Measurements from ENCODE around the gene PRKCB. TPM values are rescaled to one million over a fixed set of nuclear protein-coding genes. Genes with fewer than 3 reads are reported as not detected.
A peak's percentile ranks its signal among the peaks of the same experiment; 100 is the strongest.
"Not testable (repeated sequence)": the region's sequence is repeated elsewhere in the genome, so short reads cannot be mapped to it uniquely, and the experiment has no call there.

The PRKCB gene
- total RNA-seq, 2 experiments from 2014 or later: 56.3 to 57.9 TPM

- POLR2A ChIA-PET: interaction anchor here (0.7 to 1.2 kb wide), 2 partner anchors 63 to 211 kb away, joined by 3 read pairs; no protein-coding TSS in a partner anchor
These were observed 179.2 kb downstream of the PRKCB start for GRCh38 chr16:24014955-24015354.

GRCh38 chr16:24015923-24016322, 180.1 kb downstream of the PRKCB start:
- peaks cover 2% of the 10 kb centered on the region for H3K36me3 Mint-ChIP-seq
- H3K4me1 Mint-ChIP-seq (ENCODE audit: low read depth): peaks cover 31% of the 10 kb centered on the region
- no peak overlapping the region for H3K27ac Mint-ChIP-seq
- no peak overlapping the region for H3K4me3 Mint-ChIP-seq
- ChIA-PET POLR2A (no interaction called here), CTCF (interaction anchor here (0.9 to 21.9 kb wide), 5 partner anchors 8 to 214 kb away, joined by 3 to 387 read pairs (median 3); no protein-coding TSS in a partner anchor)
- DNase-seq: no peak
- intact Hi-C loops (cut with micrococcal nuclease): loop anchor here (2.0 kb wide), 2 partner anchors 139 to 173 kb away; no protein-coding TSS in a partner anchor
- H3K9me3 Mint-ChIP-seq: no peaks in the 10 kb centered on the region
- no peaks in the 10 kb centered on the region for H3K27me3 Mint-ChIP-seq

More at GRCh38 chr16:24014955-24015354, 179.2 kb downstream of the PRKCB start:
- H3K4me1 Mint-ChIP-seq (ENCODE audit: low read depth): peaks cover 36% of the 10 kb centered on the region
- not testable (repeated sequence) for H3K27ac Mint-ChIP-seq, H3K36me3 Mint-ChIP-seq, DNase-seq, H3K9me3 Mint-ChIP-seq, H3K4me3 Mint-ChIP-seq, H3K27me3 Mint-ChIP-seq
- intact Hi-C loops (cut with micrococcal nuclease): loop anchor here (2.0 kb wide), 2 partner anchors 138 to 172 kb away; no protein-coding TSS in a partner anchor
- CTCF ChIA-PET: interaction anchor here (0.5 to 21.9 kb wide), 13 partner anchors 9 to 247 kb away, joined by 3 to 387 read pairs (median 3); partner anchors contain the start of gene PRKCB

- H3K4me1 Mint-ChIP-seq (ENCODE audit: low read depth): peaks cover 39% of the 10 kb centered on the region
- peaks cover 2% of the 10 kb centered on the region for H3K36me3 Mint-ChIP-seq
- no peak for DNase-seq
- ChIA-PET POLR2A (no interaction called here), CTCF (interaction anchor here (3.1 to 21.9 kb wide), 2 partner anchors 8 to 217 kb away, joined by 9 to 387 read pairs; no protein-coding TSS in a partner anchor)
- no peaks in the 10 kb centered on the region for H3K27me3 Mint-ChIP-seq
- H3K27ac Mint-ChIP-seq: no peak overlapping the region
- no peak overlapping the region for H3K4me3 Mint-ChIP-seq
- H3K9me3 Mint-ChIP-seq: no peaks in the 10 kb centered on the region
- intact Hi-C loops (cut with micrococcal nuclease): no loop called here
These were observed 182.7 kb downstream of the PRKCB start for GRCh38 chr16:24018485-24018884.

- H3K27me3 Mint-ChIP-seq: no peaks in the 10 kb centered on the region
- H3K27ac Mint-ChIP-seq: no peak overlapping the region
- H3K9me3 Mint-ChIP-seq: no peaks in the 10 kb centered on the region
- ChIA-PET CTCF (interaction anchor here (1.0 to 1.3 kb wide), 2 partner anchors 13 to 477 kb away, joined by 3 to 4 read pairs; no protein-coding TSS in a partner anchor), POLR2A (no interaction called here)
- no peaks in the 10 kb centered on the region for H3K36me3 Mint-ChIP-seq
- H3K4me3 Mint-ChIP-seq: no peak overlapping the region
- intact Hi-C loops (cut with micrococcal nuclease): no loop called here
- no peak for DNase-seq
- peaks cover 13% of the 10 kb centered on the region for H3K4me1 Mint-ChIP-seq (ENCODE audit: low read depth)
These were observed 187.0 kb downstream of the PRKCB start for GRCh38 chr16:24022797-24023196.

GRCh38 chr16:24023621-24024020, 187.8 kb downstream of the PRKCB start:
- H3K9me3 Mint-ChIP-seq: no peaks in the 10 kb centered on the region
- H3K27ac Mint-ChIP-seq: no peak overlapping the region
- peaks cover 13% of the 10 kb centered on the region for H3K4me1 Mint-ChIP-seq (ENCODE audit: low read depth)
- H3K4me3 Mint-ChIP-seq: no peak overlapping the region
- POLR2A ChIA-PET: no interaction called here
- no peaks in the 10 kb centered on the region for H3K27me3 Mint-ChIP-seq
- DNase-seq: no peak
- no peaks in the 10 kb centered on the region for H3K36me3 Mint-ChIP-seq
- CTCF ChIA-PET: interaction anchor here (1.0 to 1.4 kb wide), 4 partner anchors 8 to 13 kb away, joined by 3 to 9 read pairs (median 4); no protein-coding TSS in a partner anchor
- intact Hi-C loops (cut with micrococcal nuclease): no loop called here

- Mint-ChIP-seq H3K4me3 (no peak overlapping the region), H3K4me1 (ENCODE audit: low read depth) (peaks cover 13% of the 10 kb centered on the region), H3K27me3 (no peaks in the 10 kb centered on the region), H3K27ac (no peak overlapping the region), H3K9me3 (no peaks in the 10 kb centered on the region), H3K36me3 (no peaks in the 10 kb centered on the region)
- no peak for DNase-seq
- intact Hi-C loops (cut with micrococcal nuclease): no loop called here
- ChIA-PET POLR2A (no interaction called here), CTCF (interaction anchor here (1.2 to 3.7 kb wide), 4 partner anchors 10 to 15 kb away, joined by 3 to 14 read pairs (median 6); no protein-coding TSS in a partner anchor)
These were observed 189.2 kb downstream of the PRKCB start for GRCh38 chr16:24024971-24025370.

- no peak for DNase-seq
- H3K36me3 Mint-ChIP-seq: peaks cover 2% of the 10 kb centered on the region
- H3K27ac Mint-ChIP-seq: no peak overlapping the region
- ChIA-PET CTCF (interaction anchor here (1.0 to 3.7 kb wide), 6 partner anchors 9 to 477 kb away, joined by 4 to 14 read pairs (median 6); no protein-coding TSS in a partner anchor), POLR2A (no interaction called here)
- H3K27me3 Mint-ChIP-seq: no peaks in the 10 kb centered on the region
- H3K9me3 Mint-ChIP-seq: no peaks in the 10 kb centered on the region
- H3K4me3 Mint-ChIP-seq: no peak overlapping the region
- intact Hi-C loops (cut with micrococcal nuclease): no loop called here
- peaks cover 7% of the 10 kb centered on the region for H3K4me1 Mint-ChIP-seq (ENCODE audit: low read depth)
These were observed 191.7 kb downstream of the PRKCB start for GRCh38 chr16:24027466-24027865.

- DNase-seq; H3K27me3 Mint-ChIP-seq; H3K27ac Mint-ChIP-seq; intact Hi-C loops (cut with micrococcal nuclease); H3K9me3 Mint-ChIP-seq; H3K4me3 Mint-ChIP-seq; POLR2A ChIA-PET: not testable (repeated sequence)
- peaks cover 20% of the 10 kb centered on the region for H3K4me1 Mint-ChIP-seq (ENCODE audit: low read depth)
- CTCF ChIA-PET: interaction anchor here (1.0 to 1.8 kb wide), 5 partner anchors 12 to 475 kb away, joined by 3 to 7 read pairs (median 6); no protein-coding TSS in a partner anchor
- peaks cover 11% of the 10 kb centered on the region for H3K36me3 Mint-ChIP-seq
These were observed 194.1 kb downstream of the PRKCB start for GRCh38 chr16:24029841-24030240.

GRCh38 chr16:24035127-24035842, 199.5 kb downstream of the PRKCB start:
- no peaks in the 10 kb centered on the region for H3K9me3 Mint-ChIP-seq
- H3K27ac Mint-ChIP-seq: no peak overlapping the region
- peak; percentile 17 for DNase-seq
- H3K4me3 Mint-ChIP-seq: no peak overlapping the region
- no peaks in the 10 kb centered on the region for H3K27me3 Mint-ChIP-seq
- ChIA-PET CTCF (interaction anchor here (0.8 to 5.9 kb wide), 10 partner anchors 12 to 470 kb away, joined by 3 to 112 read pairs (median 7); no protein-coding TSS in a partner anchor), POLR2A (no interaction called here)
- intact Hi-C loops (cut with micrococcal nuclease): no loop called here
- peaks cover 16% of the 10 kb centered on the region for H3K36me3 Mint-ChIP-seq
- H3K4me1 Mint-ChIP-seq (ENCODE audit: low read depth): peaks cover 30% of the 10 kb centered on the region

GRCh38 chr16:24036038-24036543, 200.3 kb downstream of the PRKCB start:
- Mint-ChIP-seq H3K4me1 (ENCODE audit: low read depth) (peaks cover 30% of the 10 kb centered on the region), H3K27me3 (no peaks in the 10 kb centered on the region), H3K27ac (no peak overlapping the region), H3K4me3 (no peak overlapping the region), H3K36me3 (peaks cover 16% of the 10 kb centered on the region), H3K9me3 (no peaks in the 10 kb centered on the region)
- intact Hi-C loops (cut with micrococcal nuclease): loop anchor here (1.0 kb wide), 2 partner anchors 235 to 301 kb away; no protein-coding TSS in a partner anchor
- ChIA-PET POLR2A (interaction anchor here (1.0 kb wide), 1 partner anchor 233 kb away, joined by 4 read pairs; no protein-coding TSS in a partner anchor), CTCF (interaction anchor here (0.5 to 5.9 kb wide), 26 partner anchors 10 to 480 kb away, joined by 3 to 112 read pairs (median 4); no protein-coding TSS in a partner anchor)
- DNase-seq: no peak

- no peaks in the 10 kb centered on the region for H3K27me3 Mint-ChIP-seq
These were observed 200.8 kb downstream of the PRKCB start for GRCh38 chr16:24036614-24037013.

GRCh38 chr16:24037335-24037734, 201.6 kb downstream of the PRKCB start:
- CTCF ChIA-PET: interaction anchor here (0.6 to 5.9 kb wide), 14 partner anchors 10 to 478 kb away, joined by 3 to 112 read pairs (median 6); no protein-coding TSS in a partner anchor
- Mint-ChIP-seq H3K27ac (no peak overlapping the region), H3K4me1 (ENCODE audit: low read depth) (peaks cover 34% of the 10 kb centered on the region)

More at GRCh38 chr16:24036614-24037013, 200.8 kb downstream of the PRKCB start:
- DNase-seq: peak; percentile 36
- ChIA-PET POLR2A (interaction anchor here (1.0 kb wide), 1 partner anchor 233 kb away, joined by 4 read pairs; no protein-coding TSS in a partner anchor), CTCF (interaction anchor here (0.5 to 5.9 kb wide), 29 partner anchors 10 to 479 kb away, joined by 3 to 112 read pairs (median 4); no protein-coding TSS in a partner anchor)
- peaks cover 16% of the 10 kb centered on the region for H3K36me3 Mint-ChIP-seq
- intact Hi-C loops (cut with micrococcal nuclease): loop anchor here (1.0 kb wide), 2 partner anchors 235 to 301 kb away; no protein-coding TSS in a partner anchor
- H3K4me1 Mint-ChIP-seq (ENCODE audit: low read depth): peaks cover 30% of the 10 kb centered on the region
- no peak overlapping the region for H3K27ac Mint-ChIP-seq
- H3K9me3 Mint-ChIP-seq: no peaks in the 10 kb centered on the region
- H3K4me3 Mint-ChIP-seq: no peak overlapping the region

More at GRCh38 chr16:24037335-24037734, 201.6 kb downstream of the PRKCB start:
- DNase-seq: no peak
- Mint-ChIP-seq H3K27me3 (no peaks in the 10 kb centered on the region), H3K4me3 (no peak overlapping the region), H3K9me3 (no peaks in the 10 kb centered on the region), H3K36me3 (peaks cover 14% of the 10 kb centered on the region)
- POLR2A ChIA-PET: no interaction called here
- intact Hi-C loops (cut with micrococcal nuclease): no loop called here

Measured in activated CD4-positive, alpha-beta memory T cell treated with anti-CD3 and anti-CD28 coated beads for 36 hours (primary cell).